ENCODE measurements around the gene CTSH.

Gene CTSH

DNA sequence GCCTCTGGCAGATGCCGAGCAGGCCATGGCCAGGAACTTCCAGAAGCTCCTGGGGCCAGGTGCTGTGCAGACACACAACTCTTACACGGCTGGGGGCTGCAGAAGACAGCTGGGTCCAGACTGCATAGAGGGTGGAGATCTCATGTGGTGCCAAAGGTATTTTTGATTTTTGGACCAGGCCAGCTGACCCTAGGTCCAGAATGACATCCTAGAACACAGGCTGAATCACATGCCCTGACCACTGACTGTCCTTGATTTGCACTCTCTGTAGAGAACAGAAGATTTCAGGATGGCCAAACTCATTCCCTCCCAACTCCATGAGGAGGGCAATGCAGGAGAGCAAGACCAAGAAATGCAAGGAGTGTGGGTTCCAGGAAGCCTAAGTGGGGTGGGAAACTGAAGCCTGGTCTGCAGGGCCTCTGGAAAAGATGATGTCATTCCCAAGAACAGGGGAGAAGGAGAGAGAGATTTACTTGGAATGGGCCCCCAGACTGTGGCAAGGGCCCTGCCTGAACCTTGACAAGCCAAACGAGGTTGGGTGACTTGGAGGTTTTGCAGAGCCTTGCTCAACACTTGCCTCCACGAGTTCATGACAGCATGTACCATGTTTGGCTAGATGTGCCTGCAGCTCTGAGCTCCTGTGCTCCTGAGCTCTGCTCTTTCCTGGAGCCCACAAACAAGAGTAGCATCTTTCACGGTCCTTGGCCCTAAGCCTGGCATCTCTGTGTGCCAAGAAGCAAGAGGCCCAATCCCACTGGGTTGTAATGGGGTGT, 38.5 kb upstream of the CTSH start:
- H3K27me3 ChIP-seq (replicated peaks in 2 of 5; ENCODE audit: control insufficient read depth in 4 of 5, insufficient read depth in 5 of 5, low read length in 4 of 5): no peaks in the 10 kb centered on the region
- no peaks in the 10 kb centered on the region for H3K36me3 ChIP-seq (ENCODE audit: control insufficient read depth in 4 of 4, insufficient read depth in 4 of 4, low read length in 3 of 4)
- CTCF ChIA-PET: interaction anchor here (0.7 to 1.1 kb wide), 2 partner anchors 16 to 23 kb away, joined by 4 read pairs; no protein-coding TSS in a partner anchor
- H3K4me3 ChIP-seq (ENCODE audit: control insufficient read depth in 1 of 7, extremely low read depth in 1 of 7, insufficient read depth in 4 of 7, low read depth in 2 of 7, low read length in 6 of 7): no peak overlapping the region
- no peak overlapping the region for H3K27ac ChIP-seq (ENCODE audit: insufficient read depth in 1 of 2, low read depth in 1 of 2, low read length in 2 of 2, poor library complexity in 1 of 2, severe bottlenecking in 2 of 2)
- no peak for DNase-seq
- H3K4me1 ChIP-seq (ENCODE audit: control extremely low read depth in 1 of 4, control insufficient read depth in 4 of 4, insufficient read depth in 4 of 4, low read length in 3 of 4): peaks cover 0 to 29% (median 3%) of the 10 kb centered on the region in 4 experiments
- POLR2A ChIA-PET: no interaction called here
- WGBS (ENCODE audit: insufficient coverage): 92% methylated on average over 5 of the region's 5 CpGs
- H3K9me3 ChIP-seq (ENCODE audit: control extremely low read depth in 1 of 5, control insufficient read depth in 4 of 5, insufficient read depth in 2 of 5, low read depth in 1 of 5, low read length in 4 of 5): no peaks in the 10 kb centered on the region

DNA sequence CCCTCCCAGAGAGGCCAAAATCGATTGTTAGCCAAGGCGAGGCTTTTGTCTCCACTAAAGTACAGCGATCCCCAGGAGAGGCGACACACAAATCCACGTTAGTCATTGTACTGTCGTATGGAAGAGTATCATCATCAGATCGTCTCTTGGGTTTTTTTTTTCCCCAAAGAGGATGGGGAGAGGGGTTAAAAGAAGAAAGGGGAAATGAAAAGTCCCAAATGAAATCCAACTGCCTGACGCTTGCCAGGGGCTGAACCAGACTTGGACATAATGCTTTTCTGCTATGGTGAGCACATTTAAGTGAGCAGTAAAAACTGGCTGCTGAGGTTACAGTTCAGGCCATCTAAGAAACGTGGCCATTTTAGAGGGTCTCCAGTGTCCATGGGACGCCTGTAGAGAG, 37.9 kb upstream of the CTSH start:
- POLR2A ChIA-PET: no interaction called here
- Histone ChIP-seq H3K36me3 (ENCODE audit: control insufficient read depth in 4 of 4, insufficient read depth in 4 of 4, low read length in 3 of 4) (no peaks in the 10 kb centered on the region), H3K4me3 (ENCODE audit: control insufficient read depth in 1 of 7, extremely low read depth in 1 of 7, insufficient read depth in 4 of 7, low read depth in 2 of 7, low read length in 6 of 7) (no peak overlapping the region), H3K27me3 (replicated peaks in 2 of 5; ENCODE audit: control insufficient read depth in 4 of 5, insufficient read depth in 5 of 5, low read length in 4 of 5) (no peaks in the 10 kb centered on the region), H3K4me1 (ENCODE audit: control extremely low read depth in 1 of 4, control insufficient read depth in 4 of 4, insufficient read depth in 4 of 4, low read length in 3 of 4) (peaks cover 0 to 28% (median 0%) of the 10 kb centered on the region in 4 experiments), H3K27ac (ENCODE audit: insufficient read depth in 1 of 2, low read depth in 1 of 2, low read length in 2 of 2, poor library complexity in 1 of 2, severe bottlenecking in 2 of 2) (no peak overlapping the region), H3K9me3 (ENCODE audit: control extremely low read depth in 1 of 5, control insufficient read depth in 4 of 5, insufficient read depth in 2 of 5, low read depth in 1 of 5, low read length in 4 of 5) (no peaks in the 10 kb centered on the region)
- 91% methylated on average over 10 of the region's 10 CpGs for WGBS (ENCODE audit: insufficient coverage)
- no peak for DNase-seq
- CTCF ChIA-PET: interaction anchor here (0.6 to 1.1 kb wide), 4 partner anchors 11 to 29 kb away, joined by 3 to 4 read pairs (median 4); no protein-coding TSS in a partner anchor

DNA sequence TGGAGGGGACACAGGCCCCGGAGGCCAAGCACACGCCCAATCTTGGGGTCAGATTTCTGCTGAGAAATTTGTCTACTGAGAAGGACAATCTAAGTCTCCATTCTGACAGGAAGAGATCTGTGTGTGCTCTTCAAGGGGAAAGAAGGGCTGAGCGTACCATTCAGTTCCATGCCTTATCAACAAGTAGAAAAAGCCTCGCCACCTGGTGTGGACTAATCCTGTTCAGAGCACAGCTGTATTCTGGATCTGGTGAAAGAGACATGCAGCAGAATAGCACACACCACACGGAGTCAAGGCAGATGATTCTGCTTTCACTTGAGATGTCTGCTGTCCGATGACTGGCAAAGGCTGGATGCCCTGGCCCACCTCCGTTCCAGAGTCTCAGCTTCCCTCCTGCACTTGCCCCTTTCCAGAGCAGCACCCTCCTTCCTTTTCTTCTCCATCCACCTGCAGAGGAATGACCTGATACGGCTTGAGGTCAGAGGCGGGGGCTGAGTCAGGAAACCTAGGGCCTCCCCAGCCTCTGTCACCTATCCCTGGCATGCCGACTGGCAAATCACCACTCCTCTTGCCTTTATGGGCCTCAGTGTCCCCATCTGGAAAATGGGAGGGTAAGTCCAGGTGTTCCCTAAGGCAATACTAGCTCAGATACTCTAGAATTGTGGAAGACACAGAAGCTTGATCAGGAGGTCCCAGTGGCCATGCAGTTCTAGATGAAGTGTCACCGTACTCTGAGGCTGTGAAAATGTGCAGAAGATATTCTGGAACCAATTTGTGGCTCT, 36.9 kb upstream of the CTSH start:
- 87% methylated on average over 9 of the region's 11 CpGs for WGBS (ENCODE audit: insufficient coverage)
- POLR2A ChIA-PET: no interaction called here
- CTCF ChIA-PET: interaction anchor here (1.0 to 4.6 kb wide), 3 partner anchors 12 to 73 kb away, joined by 3 to 19 read pairs (median 9); no protein-coding TSS in a partner anchor

DNA sequence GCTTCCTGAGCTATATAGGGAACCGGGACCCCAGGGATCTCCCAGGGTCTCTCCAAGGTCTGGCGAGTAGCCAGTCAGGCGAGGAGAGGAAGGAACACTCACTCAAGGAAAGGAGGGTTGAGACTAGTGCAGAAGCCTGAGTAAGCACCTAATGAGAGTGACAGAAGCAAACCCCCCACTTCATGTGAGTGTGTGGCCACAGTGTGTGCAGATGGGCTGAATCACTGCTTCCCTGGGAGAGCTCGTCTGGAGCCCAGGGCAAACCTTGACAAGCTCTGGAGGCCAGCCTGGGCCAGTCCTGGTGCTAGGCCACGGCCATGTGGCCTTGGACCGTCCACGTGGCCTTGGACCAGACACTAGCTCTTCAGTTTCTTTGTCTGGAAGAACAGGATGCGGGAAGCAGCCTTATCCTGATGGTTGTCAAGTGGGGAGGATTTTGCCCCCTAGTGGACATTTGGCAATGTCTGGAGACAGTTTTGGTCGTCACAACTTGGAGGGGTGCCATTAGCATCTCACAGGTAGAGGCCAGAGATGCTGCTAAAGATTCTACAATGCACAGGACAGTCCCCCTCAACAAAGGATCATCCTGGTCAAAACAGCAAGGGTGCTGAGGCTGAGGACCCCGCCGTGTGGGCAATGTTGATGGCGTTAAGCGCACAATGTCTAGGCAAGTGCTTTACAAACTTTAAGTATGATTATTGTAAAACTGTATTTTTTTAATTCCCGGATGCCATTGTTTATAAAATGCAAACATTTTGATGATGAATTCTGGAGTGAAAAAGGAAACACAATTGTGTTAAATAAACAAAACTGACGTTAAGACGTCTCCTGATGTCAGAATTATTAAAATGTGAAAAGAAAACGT, 34.8 kb upstream of the CTSH start:
- Histone ChIP-seq H3K4me3 (ENCODE audit: control insufficient read depth in 1 of 7, extremely low read depth in 1 of 7, insufficient read depth in 4 of 7, low read depth in 2 of 7, low read length in 6 of 7) (no peak overlapping the region), H3K27ac (ENCODE audit: insufficient read depth in 1 of 2, low read depth in 1 of 2, low read length in 2 of 2, poor library complexity in 1 of 2, severe bottlenecking in 2 of 2) (no peak overlapping the region), H3K4me1 (ENCODE audit: control extremely low read depth in 1 of 4, control insufficient read depth in 4 of 4, insufficient read depth in 4 of 4, low read length in 3 of 4) (peaks cover 0 to 45% (median 4%) of the 10 kb centered on the region in 4 experiments), H3K9me3 (ENCODE audit: control extremely low read depth in 1 of 5, control insufficient read depth in 4 of 5, insufficient read depth in 2 of 5, low read depth in 1 of 5, low read length in 4 of 5) (no peaks in the 10 kb centered on the region), H3K36me3 (ENCODE audit: control insufficient read depth in 4 of 4, insufficient read depth in 4 of 4, low read length in 3 of 4) (no peaks in the 10 kb centered on the region), H3K27me3 (replicated peaks in 2 of 5; ENCODE audit: control insufficient read depth in 4 of 5, insufficient read depth in 5 of 5, low read length in 4 of 5) (no peaks in the 10 kb centered on the region)
- POLR2A ChIA-PET: no interaction called here
- CTCF ChIA-PET: interaction anchor here (0.9 to 4.6 kb wide), 9 partner anchors 8 to 70 kb away, joined by 3 to 19 read pairs (median 4); no protein-coding TSS in a partner anchor
- 84% methylated on average over 14 of the region's 17 CpGs for WGBS (ENCODE audit: insufficient coverage)
- DNase-seq: peak; percentile 33 to 59 (median 56)

More for the DNA sequence above, 36.9 kb upstream of the CTSH start:
- Histone ChIP-seq H3K4me1 (ENCODE audit: control extremely low read depth in 1 of 4, control insufficient read depth in 4 of 4, insufficient read depth in 4 of 4, low read length in 3 of 4) (peaks cover 0 to 36% (median 4%) of the 10 kb centered on the region in 4 experiments), H3K36me3 (ENCODE audit: control insufficient read depth in 4 of 4, insufficient read depth in 4 of 4, low read length in 3 of 4) (no peaks in the 10 kb centered on the region), H3K27me3 (replicated peaks in 2 of 5; ENCODE audit: control insufficient read depth in 4 of 5, insufficient read depth in 5 of 5, low read length in 4 of 5) (no peaks in the 10 kb centered on the region), H3K4me3 (ENCODE audit: control insufficient read depth in 1 of 7, extremely low read depth in 1 of 7, insufficient read depth in 4 of 7, low read depth in 2 of 7, low read length in 6 of 7) (no peak overlapping the region), H3K27ac (ENCODE audit: insufficient read depth in 1 of 2, low read depth in 1 of 2, low read length in 2 of 2, poor library complexity in 1 of 2, severe bottlenecking in 2 of 2) (no peak overlapping the region), H3K9me3 (ENCODE audit: control extremely low read depth in 1 of 5, control insufficient read depth in 4 of 5, insufficient read depth in 2 of 5, low read depth in 1 of 5, low read length in 4 of 5) (no peaks in the 10 kb centered on the region)
- DNase-seq: no peak

DNA sequence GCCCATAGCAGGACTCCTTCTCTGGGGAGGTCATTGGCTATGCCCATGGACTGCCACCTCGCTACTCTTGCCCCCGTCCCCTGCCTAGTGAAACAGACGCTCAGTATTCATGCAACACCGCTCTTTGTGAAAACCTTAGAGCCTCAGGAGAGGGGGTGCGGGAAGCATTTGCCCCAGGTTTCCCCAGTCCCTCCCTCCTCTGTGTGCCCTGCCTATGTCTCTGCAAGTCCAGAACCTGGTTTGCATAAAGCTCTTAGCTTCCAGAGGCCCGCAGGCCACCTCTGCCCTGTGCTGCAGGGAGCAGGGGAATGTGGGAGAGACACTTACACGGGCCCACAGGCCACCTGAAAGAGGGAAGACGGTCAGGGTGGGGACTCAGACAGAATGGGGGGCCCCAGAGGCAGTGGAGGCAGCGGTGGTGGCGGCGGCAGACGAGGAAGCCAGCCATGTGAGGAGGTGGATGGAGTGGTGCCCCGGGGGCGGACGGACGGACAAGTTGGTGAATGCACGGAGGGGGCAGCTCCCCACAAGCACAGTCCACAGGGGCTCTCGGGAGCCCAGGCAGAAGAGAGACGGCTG, 33.8 kb upstream of the CTSH start:
- Histone ChIP-seq H3K27me3 (replicated peaks in 2 of 5; ENCODE audit: control insufficient read depth in 4 of 5, insufficient read depth in 5 of 5, low read length in 4 of 5) (no peaks in the 10 kb centered on the region), H3K27ac (ENCODE audit: insufficient read depth in 1 of 2, low read depth in 1 of 2, low read length in 2 of 2, poor library complexity in 1 of 2, severe bottlenecking in 2 of 2) (no peak overlapping the region), H3K4me1 (ENCODE audit: control extremely low read depth in 1 of 4, control insufficient read depth in 4 of 4, insufficient read depth in 4 of 4, low read length in 3 of 4) (peaks cover 0 to 45% (median 4%) of the 10 kb centered on the region in 4 experiments), H3K9me3 (ENCODE audit: control extremely low read depth in 1 of 5, control insufficient read depth in 4 of 5, insufficient read depth in 2 of 5, low read depth in 1 of 5, low read length in 4 of 5) (no peaks in the 10 kb centered on the region), H3K4me3 (ENCODE audit: control insufficient read depth in 1 of 7, extremely low read depth in 1 of 7, insufficient read depth in 4 of 7, low read depth in 2 of 7, low read length in 6 of 7) (no peak overlapping the region), H3K36me3 (ENCODE audit: control insufficient read depth in 4 of 4, insufficient read depth in 4 of 4, low read length in 3 of 4) (no peaks in the 10 kb centered on the region)
- ChIA-PET CTCF (interaction anchor here (1.2 to 4.6 kb wide), 5 partner anchors 28 to 69 kb away, joined by 3 to 19 read pairs (median 4); no protein-coding TSS in a partner anchor), POLR2A (no interaction called here)
- no peak for DNase-seq
- WGBS (ENCODE audit: insufficient coverage): 92% methylated on average over 17 of the region's 19 CpGs

DNA sequence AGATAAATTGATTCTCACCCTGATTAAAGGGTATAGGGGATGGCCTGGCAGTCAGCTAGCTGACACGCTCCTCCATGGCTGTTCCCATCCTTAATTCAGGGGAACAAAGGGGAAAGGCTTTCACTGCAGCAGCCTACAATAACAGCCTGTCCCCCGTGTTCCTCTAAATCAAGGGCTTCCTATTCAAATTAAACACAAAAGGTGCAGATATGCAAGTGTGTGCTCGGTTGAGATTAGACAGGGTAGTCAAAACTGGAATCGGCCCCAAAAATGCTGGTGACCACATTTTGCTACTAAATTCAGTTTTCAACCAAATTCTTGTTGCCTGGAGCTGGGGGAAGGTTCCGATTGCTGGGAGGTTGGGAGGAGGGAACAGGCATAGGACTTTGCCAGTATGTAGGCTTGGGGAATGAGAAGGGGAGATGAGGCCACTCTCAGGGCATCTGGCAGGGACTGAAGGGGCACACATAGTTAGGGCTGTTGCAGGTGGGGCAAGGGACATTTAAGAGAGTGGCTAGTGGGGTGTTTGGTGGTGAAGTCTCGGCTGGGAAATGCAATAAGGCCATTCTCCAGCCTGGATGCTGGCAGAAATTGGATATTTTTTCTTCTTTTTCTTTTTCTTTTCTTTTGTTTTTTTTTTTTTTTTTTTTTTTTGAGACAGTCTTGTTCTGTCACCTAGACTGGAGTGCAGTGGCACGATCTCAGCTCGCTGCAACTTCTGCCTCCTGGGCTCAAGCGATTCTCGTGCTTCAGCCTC, 32.9 kb upstream of the CTSH start:
- H3K4me3 ChIP-seq (ENCODE audit: control insufficient read depth in 1 of 7, extremely low read depth in 1 of 7, insufficient read depth in 4 of 7, low read depth in 2 of 7, low read length in 6 of 7): no peak overlapping the region
- POLR2A ChIA-PET: no interaction called here
- H3K27ac ChIP-seq (ENCODE audit: insufficient read depth in 1 of 2, low read depth in 1 of 2, low read length in 2 of 2, poor library complexity in 1 of 2, severe bottlenecking in 2 of 2): no peak overlapping the region
- peaks cover 0 to 45% (median 4%) of the 10 kb centered on the region in 4 experiments for H3K4me1 ChIP-seq (ENCODE audit: control extremely low read depth in 1 of 4, control insufficient read depth in 4 of 4, insufficient read depth in 4 of 4, low read length in 3 of 4)
- H3K27me3 ChIP-seq (replicated peaks in 2 of 5; ENCODE audit: control insufficient read depth in 4 of 5, insufficient read depth in 5 of 5, low read length in 4 of 5): no peaks in the 10 kb centered on the region
- peak in 2 of 3 donors; percentile 15 to 39 for DNase-seq
- no peaks in the 10 kb centered on the region for H3K9me3 ChIP-seq (ENCODE audit: control extremely low read depth in 1 of 5, control insufficient read depth in 4 of 5, insufficient read depth in 2 of 5, low read depth in 1 of 5, low read length in 4 of 5)
- no peaks in the 10 kb centered on the region for H3K36me3 ChIP-seq (ENCODE audit: control insufficient read depth in 4 of 4, insufficient read depth in 4 of 4, low read length in 3 of 4)
- CTCF ChIA-PET: interaction anchor here (1.4 to 4.6 kb wide), 3 partner anchors 15 to 69 kb away, joined by 3 to 19 read pairs (median 4); no protein-coding TSS in a partner anchor
- 80% methylated on average over 8 of the region's 10 CpGs for WGBS (ENCODE audit: insufficient coverage)
